GM21529 (cell line): ENCODE measurements around the gene SMARCC1.

Experiments used
- ATAC-seq: cut with Tn5 transposase; IDR thresholded peaks from one replicate; pipeline ENCODE4 v1.9.1; 2021; ENCODE audit not compliant: unreplicated experiment

Gene SMARCC1

GRCh38 chr3:47592066-47592795 lies 189.5 kb downstream of the SMARCC1 start:
- ATAC-seq: no peak

- ATAC-seq: no peak
Observed at GRCh38 chr3:47590216-47590615, 191.5 kb downstream of the SMARCC1 start.

DNA sequence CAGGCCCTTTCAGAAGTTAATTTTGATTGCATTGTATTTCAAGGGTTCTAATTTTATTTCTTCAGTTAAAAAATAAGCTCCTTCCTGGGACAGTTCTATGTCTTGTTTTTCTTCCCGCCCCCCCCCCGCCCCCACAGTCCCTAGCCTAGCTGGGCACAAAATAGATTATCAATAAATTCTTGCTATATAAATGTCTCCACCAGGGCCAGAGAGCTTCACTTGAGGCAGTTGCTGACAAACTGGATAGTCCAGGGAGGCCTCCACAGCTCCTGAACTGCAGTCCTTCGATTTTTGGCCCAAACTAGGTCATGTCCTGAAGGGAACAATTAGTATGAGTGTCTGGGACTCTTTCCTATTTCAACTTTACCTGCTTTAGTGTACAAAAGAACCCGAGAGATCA lies 193.1 kb downstream of the SMARCC1 start:
- ATAC-seq: no peak

DNA sequence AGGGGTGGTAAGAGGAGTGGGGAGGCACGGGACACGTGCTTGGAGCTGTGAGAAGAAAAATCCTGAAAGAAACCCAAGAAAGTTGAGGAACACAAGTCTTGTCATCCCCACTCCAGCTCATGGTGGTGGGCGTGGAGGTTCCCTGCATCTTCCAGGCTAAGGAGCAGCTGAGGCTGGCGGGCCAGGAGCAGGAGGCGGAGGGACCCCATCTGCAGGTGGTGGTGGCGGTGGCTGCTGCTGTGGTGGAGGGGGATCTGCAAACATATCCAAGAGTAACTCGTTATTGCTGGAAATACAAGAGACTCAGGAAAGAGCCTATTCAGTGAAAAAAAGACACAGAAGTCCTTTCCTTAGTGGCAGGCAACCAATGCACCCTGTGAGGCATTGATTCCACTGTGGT lies 193.6 kb downstream of the SMARCC1 start:
- no peak for ATAC-seq

DNA sequence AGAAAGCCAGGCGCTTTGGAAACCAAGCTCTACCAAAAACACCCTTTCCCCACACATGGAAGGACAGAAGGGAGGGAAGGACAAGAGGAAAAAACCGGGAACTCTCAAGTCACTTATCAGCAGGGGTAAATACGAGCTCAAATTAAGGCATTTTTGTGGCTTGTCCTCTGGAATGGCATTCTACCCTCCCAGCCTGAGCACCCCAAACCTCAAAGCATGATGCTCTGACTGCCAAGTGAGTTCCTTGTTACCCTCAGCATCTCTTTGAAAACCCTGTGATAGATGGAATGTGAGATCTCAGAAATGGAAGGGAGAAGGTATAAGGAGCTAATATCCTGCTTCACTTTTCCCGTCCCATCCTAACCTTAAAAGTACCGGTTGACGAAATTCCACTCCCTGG lies 194.9 kb downstream of the SMARCC1 start:
- ATAC-seq: no peak

- ATAC-seq: no peak
Observed at GRCh38 chr3:47583320-47584075, 198.2 kb downstream of the SMARCC1 start.

DNA sequence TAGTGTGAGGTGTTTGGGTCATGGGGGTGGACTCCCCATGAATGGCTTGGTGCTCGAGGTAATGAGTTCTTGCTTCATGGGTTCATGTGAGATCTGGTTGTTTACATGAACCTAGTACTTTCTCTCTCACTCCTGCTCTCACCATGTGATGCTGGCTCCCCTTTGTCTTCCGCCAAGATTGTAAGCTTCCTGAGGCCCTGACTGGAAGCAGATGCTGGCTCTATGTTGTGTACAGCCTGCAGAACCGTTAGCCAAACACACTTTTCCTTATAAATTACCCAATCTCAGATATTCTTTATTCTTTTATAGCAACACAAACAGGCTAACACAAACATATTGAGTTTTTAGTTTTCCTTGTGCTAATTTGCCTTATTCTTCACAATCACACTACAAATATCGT lies 199.9 kb downstream of the SMARCC1 start:
- ATAC-seq: no peak

DNA sequence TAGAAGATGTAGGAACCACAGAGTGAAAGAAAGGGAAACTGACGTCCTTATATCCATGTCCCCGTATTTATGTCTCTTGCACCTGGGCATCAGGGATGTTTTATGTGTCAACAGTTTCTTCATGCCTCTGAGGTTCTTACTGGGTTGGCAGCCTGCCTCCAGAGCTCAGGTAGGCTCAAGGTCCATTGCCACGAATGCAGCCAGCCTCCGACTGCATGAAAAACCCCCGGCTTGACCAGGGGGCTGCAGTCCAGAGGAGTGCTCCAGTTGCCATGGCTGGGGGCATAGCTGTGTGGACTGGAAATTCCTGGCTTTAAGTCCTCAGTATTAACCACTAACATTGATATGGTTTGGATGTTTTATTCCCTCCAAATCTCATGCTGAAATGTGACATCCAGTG lies 200.3 kb downstream of the SMARCC1 start:
- ATAC-seq: no peak

DNA sequence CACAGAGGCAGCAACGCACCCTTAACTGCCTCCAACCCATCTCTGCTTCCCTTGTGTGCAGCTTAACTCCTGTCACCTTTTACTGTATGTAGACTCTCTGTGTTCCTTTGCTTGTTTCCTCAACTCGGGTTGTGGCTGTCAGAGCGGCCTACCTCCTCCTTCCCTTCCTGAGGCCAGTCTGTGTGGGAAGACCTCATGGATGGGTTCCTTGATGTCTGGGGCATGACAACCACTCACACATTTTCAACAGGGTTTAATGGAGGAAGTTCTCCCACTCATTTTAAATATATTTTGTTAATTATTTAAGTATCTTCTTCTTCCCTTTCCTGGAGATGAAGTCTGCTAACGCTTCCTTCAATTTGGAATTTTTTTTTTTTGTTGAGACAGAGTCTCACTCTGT lies 201.2 kb downstream of the SMARCC1 start:
- no peak for ATAC-seq

GRCh38 chr3:47579875-47580274 lies 201.8 kb downstream of the SMARCC1 start:
- ATAC-seq: no peak

- no peak for ATAC-seq
Observed at GRCh38 chr3:47578691-47579632, 202.7 kb downstream of the SMARCC1 start, which contains the start of gene CSPG5. Gene CSPG5 (minus strand): TSS chr3:47578865. CDS start chr3:47578693, 172 bp downstream.

- no peak for ATAC-seq
Observed at GRCh38 chr3:47578119-47578632, 203.5 kb downstream of the SMARCC1 start.

DNA sequence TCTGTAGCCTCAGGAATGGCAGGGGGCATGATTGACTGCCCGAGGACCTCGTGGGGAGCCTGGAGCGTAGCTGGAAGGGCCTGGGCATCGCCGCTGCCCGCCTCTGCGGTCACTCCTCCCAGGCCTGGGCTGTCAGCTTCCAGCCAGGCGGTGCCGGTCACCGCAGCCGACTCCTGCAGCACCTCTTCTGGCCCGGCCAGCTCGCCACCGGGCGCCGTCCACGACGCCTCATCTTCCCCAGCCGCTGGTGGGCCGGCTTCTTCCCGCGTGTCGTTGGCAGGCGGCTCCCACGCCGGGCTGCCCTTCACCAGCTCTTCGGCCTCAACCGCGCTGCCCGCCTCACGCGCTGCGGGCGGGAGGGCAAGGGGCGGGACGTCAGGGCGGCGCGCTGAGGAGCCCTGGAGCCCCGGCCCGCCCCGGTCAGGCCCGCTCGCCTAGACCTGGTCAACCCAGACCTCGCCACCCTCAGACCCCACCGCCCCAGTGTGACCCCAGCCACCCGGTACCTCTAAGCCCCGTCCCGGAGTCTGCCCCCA lies 204.0 kb downstream of the SMARCC1 start:
- no peak for ATAC-seq

- ATAC-seq: no peak
Observed at GRCh38 chr3:47573190-47574172, 208.2 kb downstream of the SMARCC1 start.

- ATAC-seq: no peak
Observed at GRCh38 chr3:47571391-47572175, 210.1 kb downstream of the SMARCC1 start.

- ATAC-seq: no peak
Observed at GRCh38 chr3:47568901-47569300, 212.8 kb downstream of the SMARCC1 start.

DNA sequence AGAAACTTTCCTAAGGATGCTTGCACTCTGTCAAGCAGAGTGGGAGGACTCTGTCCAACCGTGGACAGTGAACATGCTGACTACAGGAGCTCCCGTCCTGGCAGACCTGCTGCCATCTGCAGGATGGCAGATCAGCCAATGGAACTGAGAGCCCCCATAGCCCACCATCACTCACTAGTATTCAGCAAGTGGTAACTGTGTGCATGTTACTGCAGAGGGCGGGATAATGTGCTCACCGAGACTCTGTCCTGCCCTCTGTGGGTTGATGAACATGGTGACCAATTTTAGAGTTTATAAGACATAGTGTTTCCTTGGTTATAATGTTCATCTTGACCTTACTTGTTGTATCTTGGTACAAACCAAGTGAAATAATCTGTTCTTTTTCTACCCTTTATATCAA lies 214.5 kb downstream of the SMARCC1 start:
- ATAC-seq: no peak

DNA sequence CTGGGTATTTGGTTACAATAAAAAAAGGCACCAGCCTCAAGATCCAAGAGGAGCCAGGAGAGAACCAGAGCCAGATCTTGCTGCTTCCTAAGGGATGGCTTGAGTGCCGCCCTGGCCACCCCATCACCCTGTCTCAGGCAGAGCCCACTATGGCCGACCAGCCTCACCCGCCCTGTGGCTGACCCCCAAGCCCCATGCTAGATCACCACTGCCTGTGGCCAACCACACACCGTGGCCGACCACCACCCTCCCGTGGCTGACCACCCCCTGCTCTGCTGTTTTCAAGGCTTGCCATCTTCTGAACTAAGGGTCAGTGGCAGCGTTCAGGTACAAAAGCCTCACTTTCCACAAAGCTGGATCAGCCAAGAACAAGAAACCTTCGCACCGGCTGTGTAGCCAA lies 215.0 kb downstream of the SMARCC1 start:
- ATAC-seq: no peak
